Measurements from ENCODE around the gene NFYB.
"Not testable (repeated sequence)": the region's sequence is repeated elsewhere in the genome, so short reads cannot be mapped to it uniquely, and the experiment has no call there.

The NFYB gene

GRCh38 chr12:104163028-104163427 lies 25.0 kb upstream of the NFYB start:
- not testable (repeated sequence) for DNase-seq (ENCODE audit: low read depth, low spot score)

- no peak for DNase-seq (ENCODE audit: low read depth, low spot score)
Observed at GRCh38 chr12:104155711-104156555, 17.9 kb upstream of the NFYB start.

DNA sequence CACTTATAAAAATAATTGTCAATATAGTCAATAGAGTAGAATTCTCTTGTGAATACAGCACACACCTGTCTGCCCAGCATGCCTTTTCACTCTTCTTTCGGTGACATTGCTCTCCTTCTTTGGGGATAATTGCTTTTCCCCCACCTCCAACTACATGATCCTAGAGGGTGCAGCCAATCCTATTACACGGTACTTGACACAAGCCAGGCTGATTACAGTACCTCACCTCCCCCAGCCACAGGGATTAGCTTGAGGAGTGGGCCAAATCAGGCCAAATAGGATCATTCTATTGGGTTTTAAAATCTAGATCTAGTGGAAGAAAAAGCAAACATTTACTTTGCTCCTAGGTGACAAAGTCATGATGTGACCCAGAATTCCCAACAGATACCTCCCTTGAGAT lies 16.8 kb upstream of the NFYB start:
- no peak for DNase-seq (ENCODE audit: low read depth, low spot score)

GRCh38 chr12:104154286-104154685 lies 16.3 kb upstream of the NFYB start:
- DNase-seq (ENCODE audit: low read depth, low spot score) = no peak

- no peak for DNase-seq (ENCODE audit: low read depth, low spot score)
Observed at GRCh38 chr12:104152685-104153241, 14.8 kb upstream of the NFYB start.

GRCh38 chr12:104150416-104150815 lies 12.4 kb upstream of the NFYB start:
- no peak for DNase-seq (ENCODE audit: low read depth, low spot score)

DNA sequence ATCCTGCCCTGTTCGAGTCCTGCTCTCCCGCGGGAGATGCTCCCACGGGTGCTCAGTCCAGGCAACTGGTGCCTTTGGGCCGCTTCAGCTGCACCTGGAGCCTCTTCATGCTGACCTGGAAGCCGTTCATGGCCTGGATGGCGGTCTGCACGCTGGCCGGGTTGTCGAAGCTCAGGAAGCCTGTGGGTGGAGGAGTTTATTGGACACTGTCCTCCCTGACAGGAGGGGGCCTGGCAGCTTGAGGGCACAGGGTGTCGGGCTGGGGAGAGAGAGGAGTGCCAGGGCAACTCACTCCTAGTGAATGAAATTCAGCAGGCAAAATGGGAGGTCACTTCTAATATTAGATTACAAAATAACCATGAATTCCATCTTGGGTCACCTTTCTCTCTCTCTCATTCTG lies 9.3 kb upstream of the NFYB start:
- DNase-seq (ENCODE audit: low read depth, low spot score) = no peak

GRCh38 chr12:104143918-104144317 lies 5.9 kb upstream of the NFYB start:
- DNase-seq (ENCODE audit: low read depth, low spot score) = no peak

DNA sequence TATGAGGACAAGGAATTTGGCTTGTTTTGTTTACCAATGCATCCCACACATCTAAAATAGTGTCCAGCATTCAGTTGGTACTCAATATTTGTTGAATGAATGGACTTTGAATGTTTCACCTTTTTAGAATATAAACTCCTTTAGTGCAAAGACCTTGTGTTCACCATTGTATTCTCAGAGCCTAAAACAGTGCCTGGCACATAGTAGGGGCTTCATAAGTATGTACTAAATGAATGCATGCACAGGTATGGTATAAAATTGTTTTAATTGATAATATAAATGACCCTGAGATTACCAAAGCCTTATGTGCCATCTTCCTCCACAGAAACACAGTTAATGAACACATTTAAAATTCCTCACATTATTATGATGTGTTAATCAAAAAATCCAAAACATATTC lies 5.0 kb upstream of the NFYB start:
- no peak for DNase-seq (ENCODE audit: low read depth, low spot score)

- DNase-seq (ENCODE audit: low read depth, low spot score) = no peak
Observed at GRCh38 chr12:104142543-104142942, 4.5 kb upstream of the NFYB start.

DNA sequence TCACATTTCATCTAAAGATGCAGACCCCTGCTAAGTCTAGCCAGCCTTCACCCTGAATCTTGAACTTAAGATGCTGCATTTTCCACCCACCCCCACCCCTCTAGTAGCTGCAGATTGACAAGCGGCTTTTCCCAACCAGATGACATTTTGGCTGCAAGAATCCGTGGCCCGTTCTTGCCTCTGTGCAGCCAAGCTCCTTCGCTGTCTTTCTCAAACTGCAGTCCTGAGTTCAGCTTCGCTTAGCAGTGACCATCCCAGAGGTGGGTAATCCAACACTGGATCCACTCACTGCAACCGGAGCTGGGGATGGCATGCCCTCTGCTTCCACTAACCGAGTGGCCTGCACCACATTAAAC lies 765 bp upstream of the NFYB start:
- DNase-seq (ENCODE audit: low read depth, low spot score) = no peak

DNA sequence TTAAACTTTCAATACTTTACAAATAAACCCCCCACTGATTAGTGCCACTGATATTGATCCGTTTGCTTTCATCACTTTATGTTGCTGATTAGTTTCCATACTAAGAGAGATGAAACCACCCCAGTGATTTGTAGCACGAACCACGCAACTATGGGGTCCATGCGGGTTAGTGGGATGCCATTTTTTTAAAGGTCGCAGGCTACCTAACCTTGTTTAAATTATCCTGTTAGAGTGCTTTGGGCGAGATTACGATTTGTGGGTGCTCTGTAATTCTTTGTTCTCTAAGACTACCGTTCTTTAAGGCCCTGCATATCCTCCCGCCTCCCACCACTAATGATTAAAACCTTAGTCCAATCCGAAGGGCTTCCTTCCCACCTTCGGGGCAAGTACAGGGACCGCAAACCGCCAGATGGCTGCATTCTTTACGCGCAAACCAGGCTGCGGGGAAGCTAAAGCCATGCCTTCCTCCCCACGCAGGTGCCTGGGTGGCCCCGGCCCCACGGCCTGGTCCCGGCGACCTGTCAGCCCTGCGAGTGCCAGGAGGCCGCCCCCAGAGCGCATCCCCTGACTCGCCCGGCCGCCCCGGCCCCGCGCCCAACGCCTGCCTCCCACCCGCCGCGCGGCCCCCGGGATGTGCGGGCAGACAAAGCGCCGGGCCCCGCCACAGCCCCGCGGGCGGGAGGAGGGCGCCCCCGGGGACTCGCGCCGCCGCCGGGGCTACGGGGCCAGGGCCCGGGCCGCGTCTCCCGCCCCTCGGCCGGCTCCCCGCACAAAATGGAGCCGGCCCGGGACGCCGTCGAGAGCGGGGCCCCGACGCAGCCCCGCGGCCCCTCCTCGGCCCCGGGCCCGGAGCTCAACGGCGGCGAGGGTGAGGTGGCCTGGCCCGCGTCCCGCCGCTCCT lies 759 bp downstream of the NFYB start:
- peak; percentile 19 for DNase-seq (ENCODE audit: low read depth, low spot score)

DNA sequence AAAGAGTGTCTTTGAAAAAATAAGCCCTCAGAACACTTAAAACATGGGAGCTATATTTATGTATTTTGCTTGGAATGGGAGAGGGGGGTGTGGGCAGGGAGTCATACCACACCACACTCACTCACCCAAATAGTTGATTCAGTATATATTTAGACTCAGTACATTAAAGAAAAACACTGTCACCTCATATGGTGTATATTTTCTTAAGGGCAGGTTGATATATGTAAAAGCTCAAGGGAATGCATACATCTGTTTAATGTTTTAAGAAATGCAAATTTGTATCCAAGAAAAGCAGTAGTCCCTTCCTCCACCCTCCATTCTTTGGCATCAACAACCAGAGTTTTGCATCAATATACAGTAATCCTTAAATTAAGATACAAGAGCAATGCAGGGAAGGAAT lies 1.4 kb downstream of the NFYB start:
- DNase-seq (ENCODE audit: low read depth, low spot score) = no peak

- DNase-seq (ENCODE audit: low read depth, low spot score) = no peak
Observed at GRCh38 chr12:104134882-104135281, 3.1 kb downstream of the NFYB start.

- no peak for DNase-seq (ENCODE audit: low read depth, low spot score)
Observed at GRCh38 chr12:104133866-104134265, 4.1 kb downstream of the NFYB start.

DNA sequence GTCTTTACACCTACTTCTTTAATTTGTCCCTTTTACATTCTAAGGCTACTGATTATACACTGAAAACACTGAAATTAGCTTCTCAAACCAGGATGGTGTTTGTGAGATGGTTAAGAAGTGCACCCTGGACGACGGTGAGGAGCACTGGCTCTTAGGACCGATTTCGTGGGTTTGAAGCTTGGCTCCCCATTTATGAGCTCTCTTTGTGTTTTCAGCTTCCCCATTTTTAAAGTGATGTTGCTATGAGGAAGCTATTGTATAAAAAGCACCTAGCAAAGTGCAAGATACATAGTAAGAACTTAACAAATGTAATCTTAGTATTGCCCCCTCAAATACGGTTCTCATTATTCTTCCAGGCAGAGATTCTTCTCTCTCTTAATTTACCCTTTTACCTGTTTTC lies 4.7 kb downstream of the NFYB start:
- no peak for DNase-seq (ENCODE audit: low read depth, low spot score)

DNA sequence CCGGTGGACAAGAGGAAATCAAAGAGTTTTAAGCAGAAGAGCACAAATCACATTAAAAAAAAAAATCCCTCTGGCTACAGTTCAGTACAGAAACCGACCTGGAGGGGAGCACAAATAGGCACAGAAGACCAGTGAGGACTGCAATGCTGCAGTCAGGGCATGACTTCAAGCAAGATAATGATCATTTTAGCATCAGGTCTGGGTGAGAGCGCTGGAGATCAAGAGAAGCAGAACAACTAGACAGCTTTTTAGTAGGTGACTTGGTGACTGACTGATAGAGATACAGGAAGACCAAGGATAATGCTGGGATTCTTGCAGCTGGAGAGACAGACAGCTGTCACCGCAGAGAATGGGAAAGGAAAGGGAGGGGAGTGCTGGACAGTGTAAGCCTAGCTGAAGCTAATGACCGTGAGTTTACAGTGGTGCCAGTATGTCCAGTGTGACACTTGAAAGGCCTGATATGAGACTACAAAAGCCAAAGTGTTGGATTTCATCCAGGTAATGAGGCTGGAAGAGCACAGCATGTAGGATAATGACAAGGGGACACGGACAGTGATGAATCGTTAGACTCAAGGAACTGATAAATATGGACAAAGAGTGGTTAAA lies 5.6 kb downstream of the NFYB start:
- no peak for DNase-seq (ENCODE audit: low read depth, low spot score)

- DNase-seq (ENCODE audit: low read depth, low spot score) = no peak
Observed at GRCh38 chr12:104131609-104132008, 6.4 kb downstream of the NFYB start.

- DNase-seq (ENCODE audit: low read depth, low spot score) = no peak
Observed at GRCh38 chr12:104130760-104131159, 7.2 kb downstream of the NFYB start.

- DNase-seq (ENCODE audit: low read depth, low spot score) = no peak
Observed at GRCh38 chr12:104126548-104126947, 11.5 kb downstream of the NFYB start.

- no peak for DNase-seq (ENCODE audit: low read depth, low spot score)
Observed at GRCh38 chr12:104122298-104122697, 15.7 kb downstream of the NFYB start.

GRCh38 chr12:104121001-104121400 lies 17.0 kb downstream of the NFYB start:
- DNase-seq (ENCODE audit: low read depth, low spot score) = no peak
